GM12878 (cell line): ENCODE data around the gene TBC1D5. TPM values are rescaled to one million over a fixed set of nuclear protein-coding genes. Genes with fewer than 3 reads are reported as not detected.

ENCODE experiments used
- ATAC-seq: fragments of 200-7000 bp; cut with Tn5 transposase; 3 replicates; pipeline ENCODE4 v1.9.1; 2020; ENCODE audit warnings: mild to moderate bottlenecking, moderate library complexity
- BruUV-seq: library from RNA; stranded (reverse); fragments of 400-500 nt; replicated peaks from 2 replicates; lab custom pipeline; 2021; lab: Mats Ljungman, UMichigan
- CTCF ChIA-PET: fragments of 300-600 bp; sonication (Branson Sonifier 250); formaldehyde crosslinking; extraction: SDS; loops from one replicate; lab custom pipeline; 2021; ENCODE audit warnings: inconsistent platforms; lab: Yijun Ruan, JAX
- POLR2A ChIA-PET: fragments of 350-600 bp; formaldehyde crosslinking; extraction: SDS; loops from one replicate; lab custom pipeline; 2021; ENCODE audit warnings: inconsistent platforms; lab: Charles Lee
- RAD21 ChIA-PET: fragments of 300-600 bp; sonication (Branson Sonifier 250); formaldehyde crosslinking; loops from one replicate; lab custom pipeline; 2023; ENCODE audit warnings: antibody characterized with exemption; ENCODE audit not compliant: unreplicated experiment; lab: Charles Lee
- SMC1A ChIA-PET: fragments of 300-600 bp; sonication (Branson Sonifier 250); formaldehyde crosslinking; loops from one replicate; lab custom pipeline; 2023; ENCODE audit not compliant: unreplicated experiment, uncharacterized antibody; lab: Charles Lee
- DNase-seq: peaks from one replicate; pipeline ENCODE4 v3.0.0-alpha.2; 2011; ENCODE audit warnings: low read depth, low spot score
- FAIRE-seq: peaks from 3 replicates; lab custom pipeline; 2011; peaks lifted over from hg19 to GRCh38; lab: Jason Lieb, UNC
- H2AFZ ChIP-seq: 2 replicates; pipeline ENCODE4 v1.6.0; 2011; ENCODE audit warnings: low read depth, low read length, control low read depth; ENCODE audit not compliant: control insufficient read depth
- H3K27ac ChIP-seq: 2 replicates; pipeline ENCODE4 v1.5.1; 2011; ENCODE audit warnings: control low read depth; ENCODE audit not compliant: control insufficient read depth, insufficient read depth
- H3K27me3 ChIP-seq, 2 experiments: replicated peaks in 1 of 2; 2 replicates each; pipeline versions ENCODE4 v1.6.0 to v1.6.1; 2011; ENCODE audit warnings: low read length in 1 of 2; ENCODE audit not compliant: control insufficient read depth in 2 of 2, insufficient read depth in 2 of 2
- H3K36me3 ChIP-seq, 2 experiments: 2 replicates each; pipeline ENCODE4 v1.5.1; 2011; ENCODE audit warnings: low read length in 1 of 2; ENCODE audit not compliant: control insufficient read depth in 2 of 2, insufficient read depth in 2 of 2
- H3K4me1 ChIP-seq: 2 replicates; pipeline ENCODE4 v1.6.1; 2011; ENCODE audit warnings: mild to moderate bottlenecking, low read length, moderate library complexity, mixed read lengths; ENCODE audit not compliant: control insufficient read depth, insufficient read depth
- H3K4me2 ChIP-seq: 2 replicates; pipeline ENCODE4 v1.6.0; 2011; ENCODE audit warnings: control low read depth; ENCODE audit not compliant: control insufficient read depth, insufficient read depth
- H3K4me3 ChIP-seq: fragments of 200-600 bp; sonication (generic); 2 replicates; pipeline ENCODE4 v1.5.1; 2016
- H3K79me2 ChIP-seq: 2 replicates; pipeline ENCODE4 v1.6.0; 2011; ENCODE audit warnings: low read length; ENCODE audit not compliant: control insufficient read depth, insufficient read depth
- H3K9ac ChIP-seq: 2 replicates; pipeline ENCODE4 v1.8.0; 2011; ENCODE audit warnings: low read length, control low read depth, mixed read lengths; ENCODE audit not compliant: control insufficient read depth, insufficient read depth
- H3K9me3 ChIP-seq: replicated peaks from 3 replicates; pipeline ENCODE4 v1.5.1; 2011; ENCODE audit warnings: mild to moderate bottlenecking, low read length; ENCODE audit not compliant: control insufficient read depth, insufficient read depth
- H4K20me1 ChIP-seq: 2 replicates; pipeline ENCODE4 v1.6.0; 2011; ENCODE audit not compliant: control insufficient read depth, insufficient read depth
- KAT2A ChIP-seq: conservative IDR thresholded peaks from 2 replicates; pipeline ENCODE4 v1.6.1; 2011; ENCODE audit warnings: low read depth, low read length; ENCODE audit not compliant: control insufficient read depth
- KLF5 ChIP-seq: fragments of 450-650 bp; IDR thresholded peaks from 2 replicates; pipeline ENCODE4 v1.6.1; 2014; ENCODE audit warnings: mild to moderate bottlenecking; ENCODE audit not compliant: partially characterized antibody
- NFXL1 ChIP-seq: fragments of 450-650 bp; IDR thresholded peaks from 2 replicates; pipeline ENCODE4 v1.6.1; 2017; ENCODE audit warnings: antibody characterized with exemption, mild to moderate bottlenecking, borderline replicate concordance
- NFYA ChIP-seq: IDR thresholded peaks from 2 replicates; pipeline ENCODE4 v1.6.1; 2011; ENCODE audit warnings: low read depth, mild to moderate bottlenecking, low read length, improper control_type of control experiment, borderline replicate concordance
- PKNOX1 ChIP-seq: fragments of 450-650 bp; IDR thresholded peaks from 2 replicates; pipeline ENCODE4 v1.6.1; 2016; ENCODE audit warnings: mild to moderate bottlenecking
- POLR2A ChIP-seq: IDR thresholded peaks from 2 replicates; pipeline ENCODE4 v1.6.1; 2011; ENCODE audit warnings: low read depth, mild to moderate bottlenecking, low read length
- POLR2AphosphoS2 ChIP-seq: IDR thresholded peaks from 2 replicates; pipeline ENCODE4 v1.6.1; 2011; ENCODE audit warnings: low read depth, mild to moderate bottlenecking, low read length, improper control_type of control experiment, moderate library complexity
- RAD21 ChIP-seq: IDR thresholded peaks from 2 replicates; pipeline ENCODE4 v1.6.1; 2011; ENCODE audit warnings: mild to moderate bottlenecking, low read depth, low read length, moderate library complexity; ENCODE audit not compliant: insufficient read depth
- SREBF1 ChIP-seq: IDR thresholded peaks from 2 replicates; pipeline ENCODE4 v1.6.1; 2012; ENCODE audit warnings: mild to moderate bottlenecking, low read length
- SUZ12 ChIP-seq: fragments of 200-600 bp; sonication (generic); IDR thresholded peaks from one replicate; pipeline ENCODE4 v1.6.1; 2018; ENCODE audit warnings: antibody characterized with exemption, mild to moderate bottlenecking; ENCODE audit not compliant: unreplicated experiment
- ZSCAN29 ChIP-seq: fragments of 450-650 bp; IDR thresholded peaks from 2 replicates; pipeline ENCODE4 v1.6.1; 2017; ENCODE audit warnings: mild to moderate bottlenecking, moderate library complexity
- WGBS: methylation state at CpG from one replicate; pipeline ENCODE4 v1.1.6; 2016; ENCODE audit warnings: low lambda C conversion rate; ENCODE audit not compliant: insufficient replicate concordance, insufficient coverage; ENCODE audit errors: missing lambda C conversion rate; 5-methylcytosine and 5-hydroxymethylcytosine counted together
- in situ Hi-C: fragments of 300-500 bp; cut with MboI; formaldehyde crosslinking; loops from 9 replicates; pipeline ENCODE4 v1.14.3; 2018; ENCODE audit warnings: mixed read lengths
- intact Hi-C: fragments of 100-400 bp; cut with micrococcal nuclease; formaldehyde crosslinking; loops from one replicate; pipeline ENCODE4 v1.14.2; 2022; ENCODE audit not compliant: unreplicated experiment
- polyA plus RNA-seq, 11 experiments: library from polyadenylated mRNA; depleted of rRNA in 4 of 11; unstranded in 6 of 11; stranded (reverse) in 5 of 11; fragments of >200 nt; fragmentation: Nextera tagmentation in 4 of 11; fragmentation: Illumina TruSeq in 1 of 11; extraction: Ambion mirVana in 4 of 11; extraction: Trizol in 1 of 11; gene quantifications; 1 replicate in 1 of 11; 2 replicates in 10 of 11; pipeline versions ENCODE4 v1.2.1 to v1.2.3, GENCODE V29; 2011 to 2016; ENCODE audit warnings: inconsistent platforms in 2 of 11, missing spikeins in 2 of 11, low read depth in 1 of 11
- total RNA-seq, 4 experiments: library from RNA; depleted of rRNA in 3 of 4; stranded (reverse); fragments of >200 nt in 3 of 4; fragmentation: Illumina TruSeq in 1 of 4; extraction: Trizol in 1 of 4; gene quantifications; 2 replicates each; pipeline versions ENCODE4 v1.2.1 to v1.2.3, GENCODE V29; 2013 to 2021

TBC1D5 gene
- total and polyA plus RNA-seq, 10 of the 15 experiments (the other 5 are each of a cell fraction or from before 2014, with no cell fraction given) = 5.5 to 61.0 (median 43.8) TPM

GRCh38 chr3:17154941-17155340 lies 587.5 kb downstream of the TBC1D5 start:
- H3K79me2 ChIP-seq = no peaks in the 10 kb centered on the region
- no peaks in the 10 kb centered on the region for H3K27me3 ChIP-seq
- H3K27ac ChIP-seq = no peak overlapping the region
- BruUV-seq = no TSS peak
- DNase-seq (no peak), ATAC-seq (no peak), FAIRE-seq (no peak)
- in situ Hi-C loops (no loop called here), intact Hi-C loops (loop anchor here (5.0 to 10.0 kb wide), 2 partner anchors 103 to 270 kb away; partner anchors contain the start of gene PLCL2)
- TF ChIP-seq POLR2A (no peak), RAD21 (no peak), NFXL1 (no peak), SUZ12 (no peak), SREBF1 (no peak), NFYA (no peak), ZSCAN29 (no peak), KAT2A (no peak), KLF5 (no peak), POLR2AphosphoS2 (no peak), PKNOX1 (no peak)
- 98% methylated on average over 10 of the region's 10 CpGs for WGBS
- H3K4me1 ChIP-seq = peaks cover 25% of the 10 kb centered on the region
- ChIA-PET CTCF (interaction anchor here (1.1 kb wide), 1 partner anchor 327 kb away, joined by 3 read pairs; no protein-coding TSS in a partner anchor), SMC1A (interaction anchor here (1.3 to 4.4 kb wide), 2 partner anchors 25 to 108 kb away, joined by 4 to 39 read pairs; no protein-coding TSS in a partner anchor), POLR2A (interaction anchor here (0.5 kb wide), 1 partner anchor 269 kb away, joined by 3 read pairs; no protein-coding TSS in a partner anchor), RAD21 (no interaction called here)
- H3K4me2 ChIP-seq = no peak overlapping the region
- no peak overlapping the region for H2AFZ ChIP-seq
- no peak overlapping the region for H3K4me3 ChIP-seq
- H4K20me1 ChIP-seq = no peaks in the 10 kb centered on the region
- H3K9me3 ChIP-seq = peaks cover 6% of the 10 kb centered on the region; the same call in 2 of the 3 replicates
- peaks cover 6 to 17% of the 10 kb centered on the region in 2 experiments; a peak in 3 of 4 replicates for H3K36me3 ChIP-seq
- no peak overlapping the region for H3K9ac ChIP-seq
